HCT116 (cell line): ENCODE data around the gene TEX264. TPM values are rescaled to one million over a fixed set of nuclear protein-coding genes. Genes with fewer than 3 reads are reported as not detected.

ENCODE experiments used
- ATAC-seq: fragments of 200-7000 bp; cut with Tn5 transposase; 2 replicates; pipeline ENCODE4 v1.9.1; 2020; ENCODE audit warnings: mild to moderate bottlenecking, moderate library complexity
- BruUV-seq: library from RNA; stranded (reverse); fragments of 400-500 nt; replicated peaks from 2 replicates; lab custom pipeline; 2021; lab: Mats Ljungman, UMichigan
- CTCF ChIA-PET: fragments of 300-600 bp; sonication (Branson Sonifier 250); formaldehyde crosslinking; loops from one replicate; lab custom pipeline; 2021; ENCODE audit warnings: antibody characterized with exemption; lab: Charles Lee
- POLR2A ChIA-PET: fragments of 300-600, 350-600 bp; sonication (Branson Sonifier 250); formaldehyde crosslinking; loops from one replicate; lab custom pipeline; 2021; ENCODE audit warnings: antibody characterized with exemption; lab: Charles Lee
- RAD21 ChIA-PET, 2 experiments: fragments of 300-600 bp; sonication (Branson Sonifier 250); formaldehyde crosslinking; loops; one replicate each; lab custom pipeline; 2023; ENCODE audit warnings: low total read pairs in 2 of 2; ENCODE audit not compliant: uncharacterized antibody in 2 of 2, unreplicated experiment in 2 of 2, low non-redundant PET in 1 of 2; lab: Charles Lee
- DNase-seq: peaks from one replicate; pipeline ENCODE4 v3.0.0-alpha.2; 2010; ENCODE audit warnings: low read depth, low spot score
- H2AFZ ChIP-seq: fragments of 200-600 bp; shearing (Covaris generic), sonication (generic); 2 replicates; pipeline ENCODE4 v1.6.1; 2017; ENCODE audit warnings: low read depth, mixed run types, mixed read lengths, antibody characterized with exemption, low read length; ENCODE audit not compliant: poor library complexity, severe bottlenecking
- H3K27ac ChIP-seq: 2 replicates; pipeline ENCODE4 v1.5.1; 2012; ENCODE audit warnings: low read depth, low read length
- H3K27me3 ChIP-seq: fragments of 200-600 bp; sonication (generic); 2 replicates; pipeline ENCODE4 v1.6.1; 2016; ENCODE audit warnings: mixed run types, low read length, mixed read lengths; ENCODE audit not compliant: insufficient read depth
- H3K36me3 ChIP-seq, 2 experiments: fragments of 200-500 bp in 1 of 2; fragments of 200-600 bp in 1 of 2; sonication (Bioruptor generic) in 1 of 2; sonication (generic) in 1 of 2; 2 replicates each; pipeline versions ENCODE4 v1.5.1 to v1.6.1; 2014 to 2016; ENCODE audit warnings: low read length in 2 of 2, inconsistent platforms in 1 of 2, mixed read lengths in 1 of 2, mixed run types in 1 of 2; ENCODE audit not compliant: insufficient read depth in 2 of 2, control insufficient read depth in 1 of 2
- H3K4me1 ChIP-seq, 2 experiments: fragments of 200-600 bp in 1 of 2; sonication (generic) in 1 of 2; 2 replicates each; pipeline versions ENCODE4 v1.5.1 to v1.6.1; 2012 to 2017; ENCODE audit warnings: low read length in 2 of 2, inconsistent platforms in 1 of 2, mild to moderate bottlenecking in 1 of 2, mixed read lengths in 1 of 2, mixed run types in 1 of 2, moderate library complexity in 1 of 2; ENCODE audit not compliant: insufficient read depth in 2 of 2, control insufficient read depth in 1 of 2
- H3K4me2 ChIP-seq: fragments of 200-600 bp; sonication (generic); 2 replicates; pipeline ENCODE4 v1.6.1; 2017; ENCODE audit warnings: mixed run types, low read length, mixed read lengths
- H3K4me3 ChIP-seq, 2 experiments: fragments of 200-600 bp in 1 of 2; sonication (generic) in 1 of 2; replicated peaks in 1 of 2; 2 replicates each; pipeline ENCODE4 v1.5.1; 2011 to 2016; ENCODE audit warnings: low read length in 2 of 2, control low read depth in 1 of 2, low read depth in 1 of 2, mild to moderate bottlenecking in 1 of 2, mixed read lengths in 1 of 2, mixed run types in 1 of 2
- H3K79me2 ChIP-seq: fragments of 200-600 bp; sonication (generic); 2 replicates; pipeline ENCODE4 v1.6.1; 2017; ENCODE audit warnings: mild to moderate bottlenecking, mixed run types, low read length, moderate library complexity, mixed read lengths; ENCODE audit not compliant: insufficient read depth
- H3K9ac ChIP-seq: fragments of 200-600 bp; sonication (generic); 2 replicates; pipeline ENCODE4 v1.6.1; 2016; ENCODE audit warnings: low read length, mixed read lengths
- H3K9me2 ChIP-seq: fragments of 200-600 bp; sonication (generic), shearing (Covaris generic); 2 replicates; pipeline ENCODE4 v1.6.1; 2017; ENCODE audit warnings: mixed run types, mild to moderate bottlenecking, moderate library complexity; ENCODE audit not compliant: insufficient read depth
- H3K9me3 ChIP-seq, 2 experiments: fragments of 200-500 bp in 1 of 2; fragments of 200-600 bp in 1 of 2; sonication (Bioruptor generic) in 1 of 2; sonication (generic) in 1 of 2; 2 replicates each; pipeline ENCODE4 v1.6.1; 2014 to 2017; ENCODE audit warnings: low read length in 2 of 2, mixed read lengths in 2 of 2, inconsistent platforms in 1 of 2, low read depth in 1 of 2, mild to moderate bottlenecking in 1 of 2, mixed run types in 1 of 2, moderate library complexity in 1 of 2; ENCODE audit not compliant: control insufficient read depth in 1 of 2, insufficient read depth in 1 of 2
- H4K20me1 ChIP-seq: fragments of 200-600 bp; sonication (generic), shearing (Covaris generic); 2 replicates; pipeline ENCODE4 v1.6.1; 2017; ENCODE audit warnings: mixed run types, mild to moderate bottlenecking, moderate library complexity; ENCODE audit not compliant: insufficient read depth
- ATF3 ChIP-seq: IDR thresholded peaks from 2 replicates; pipeline ENCODE4 v1.6.1; 2012
- CBX3 ChIP-seq: IDR thresholded peaks from 2 replicates; pipeline ENCODE4 v1.6.1; 2012; ENCODE audit warnings: low read depth
- EGR1 ChIP-seq: IDR thresholded peaks from 2 replicates; pipeline ENCODE4 v1.6.1; 2012; ENCODE audit warnings: low read depth
- ELF1 ChIP-seq: IDR thresholded peaks from 2 replicates; pipeline ENCODE4 v1.6.1; 2012; ENCODE audit warnings: low read depth, borderline replicate concordance
- FOSL1 ChIP-seq: IDR thresholded peaks from 2 replicates; pipeline ENCODE4 v1.6.1; 2012; ENCODE audit warnings: low read depth
- JUND ChIP-seq: IDR thresholded peaks from 2 replicates; pipeline ENCODE4 v1.6.1; 2012
- MAX ChIP-seq: IDR thresholded peaks from 2 replicates; pipeline ENCODE4 v1.6.1; 2012
- POLR2A ChIP-seq: IDR thresholded peaks from 2 replicates; pipeline ENCODE4 v1.7.0; 2011; ENCODE audit warnings: borderline replicate concordance; ENCODE audit not compliant: insufficient read depth, insufficient read length; ENCODE audit errors: extremely low read depth
- POLR2AphosphoS5 ChIP-seq: IDR thresholded peaks from 2 replicates; pipeline ENCODE4 v1.6.1; 2011; ENCODE audit warnings: mild to moderate bottlenecking, low read depth, low read length, moderate library complexity
- SP1 ChIP-seq: IDR thresholded peaks from 2 replicates; pipeline ENCODE4 v1.6.1; 2012; ENCODE audit warnings: low read depth
- SRF ChIP-seq: IDR thresholded peaks from 2 replicates; pipeline ENCODE4 v1.6.1; 2012; ENCODE audit warnings: low read depth
- TCF7L2 ChIP-seq: IDR thresholded peaks from 2 replicates; pipeline ENCODE4 v1.7.0; 2011; ENCODE audit warnings: borderline replicate concordance, inconsistent platforms; ENCODE audit not compliant: insufficient read depth, insufficient read length; ENCODE audit errors: extremely low read depth
- YY1 ChIP-seq: IDR thresholded peaks from 2 replicates; pipeline ENCODE4 v1.6.1; 2011; ENCODE audit warnings: low read length, low read depth, moderate library complexity, mild to moderate bottlenecking; ENCODE audit not compliant: insufficient replicate concordance; ENCODE audit errors: extremely low read depth
- ZFX ChIP-seq: fragments of 450-650 bp; IDR thresholded peaks from 2 replicates; pipeline ENCODE4 v1.6.1; 2017
- ZNF274 ChIP-seq: fragments of 200-500 bp; sonication (Bioruptor generic); IDR thresholded peaks from 2 replicates; pipeline ENCODE4 v1.6.1; 2014; ENCODE audit warnings: mild to moderate bottlenecking, low read depth, low read length, inconsistent platforms
- intact Hi-C: fragments of 100-400 bp; cut with micrococcal nuclease; formaldehyde crosslinking; loops from 2 replicates; pipeline ENCODE4 v1.10.0; 2022
- total RNA-seq: library from RNA; stranded (reverse); gene quantifications from one replicate; pipeline ENCODE4 v1.2.1, GENCODE V29; 2021; ENCODE audit not compliant: unreplicated experiment

The TEX264 gene
- total RNA-seq, 1 experiment from 2014 or later = 36.0 TPM

- POLR2A ChIA-PET = no interaction called here
- H3K79me2 ChIP-seq = no peaks in the 10 kb centered on the region
- no peaks in the 10 kb centered on the region for H3K27me3 ChIP-seq
- DNase-seq (no peak), ATAC-seq (no peak)
- TSS peak; percentile 40 for BruUV-seq
- RAD21 ChIA-PET = no interaction called here
- H3K4me3 ChIP-seq = no peak overlapping the region
- CTCF ChIA-PET = no interaction called here
- H2AFZ ChIP-seq = no peak overlapping the region
- no peaks in the 10 kb centered on the region for H3K9me3 ChIP-seq
- H3K27ac ChIP-seq = no peak overlapping the region
- intact Hi-C loops = no loop called here
- TF ChIP-seq ELF1 = no peak
- no peak for TF ChIP-seq EGR1
- no peak for TF ChIP-seq CBX3
- TF ChIP-seq JUND = no peak
- no peak overlapping the region for H3K9ac ChIP-seq
- no peak overlapping the region for H3K4me2 ChIP-seq
- H4K20me1 ChIP-seq = no peaks in the 10 kb centered on the region
- no peaks in the 10 kb centered on the region for H3K4me1 ChIP-seq
- peaks cover 10% of the 10 kb centered on the region in 2 experiments for H3K36me3 ChIP-seq
- H3K9me2 ChIP-seq = no peaks in the 10 kb centered on the region
These were observed 40.5 kb upstream of the TEX264 start for GRCh38 chr3:51630513-51630912.

GRCh38 chr3:51637144-51637940, 33.7 kb upstream of the TEX264 start:
- no peak overlapping the region for H3K4me2 ChIP-seq
- H3K4me3 ChIP-seq = no peak overlapping the region
- ChIA-PET CTCF (interaction anchor here (1.2 to 2.1 kb wide), 2 partner anchors 32 to 136 kb away, joined by 5 to 8 read pairs; no protein-coding TSS in a partner anchor), RAD21 (no interaction called here), POLR2A (no interaction called here)
- no peaks in the 10 kb centered on the region for H3K9me3 ChIP-seq
- H3K27me3 ChIP-seq = no peaks in the 10 kb centered on the region
- TF ChIP-seq FOSL1 (no peak), MAX (no peak), ZFX (no peak), TCF7L2 (no peak), CBX3 (no peak), SP1 (no peak), ATF3 (no peak), POLR2AphosphoS5 (no peak), POLR2A (no peak), ZNF274 (no peak), YY1 (no peak), SRF (no peak)
- intact Hi-C loops = no loop called here
- H3K79me2 ChIP-seq = no peaks in the 10 kb centered on the region
- H3K9ac ChIP-seq = no peak overlapping the region
- ATAC-seq (peak; percentile 23; the same call in 1 of the 2 replicates), DNase-seq (no peak)
- peaks cover 21 to 29% of the 10 kb centered on the region in 2 experiments; a peak in 3 of 4 replicates for H3K36me3 ChIP-seq
- H4K20me1 ChIP-seq = no peaks in the 10 kb centered on the region
- no peaks in the 10 kb centered on the region for H3K9me2 ChIP-seq
- no peaks in the 10 kb centered on the region; a peak in 1 of 4 replicates for H3K4me1 ChIP-seq
- BruUV-seq = no TSS peak
- no peak overlapping the region for H3K27ac ChIP-seq
- no peak overlapping the region for H2AFZ ChIP-seq
